Lower leg skin (tissue), 4 donors: ENCODE data around the gene BIRC7. TPM values are rescaled to one million over a fixed set of nuclear protein-coding genes. Genes with fewer than 3 reads are reported as not detected.

Source experiments
- DNase-seq, 2 donors: peaks; one replicate each; pipeline ENCODE4 v3.0.0-alpha.2; 2019; ENCODE audit warnings: low spot score in 2 of 2
- H3K4me3 ChIP-seq: fragments of 200-600 bp; sonication (generic); 2 replicates; pipeline ENCODE4 v1.5.1; 2017; ENCODE audit warnings: mild to moderate bottlenecking, low read depth; ENCODE audit not compliant: poor library complexity, severe bottlenecking
- CTCF ChIP-seq, 3 donors: fragments of 450-650 bp; IDR thresholded peaks; one replicate each; pipeline ENCODE4 v1.5.1; 2016; ENCODE audit warnings: antibody characterized with exemption in 3 of 3, mild to moderate bottlenecking in 3 of 3, moderate library complexity in 2 of 3
- POLR2A ChIP-seq, 2 donors: fragments of 450-650 bp; IDR thresholded peaks; one replicate each; pipeline ENCODE4 v1.6.1; 2016 to 2017; ENCODE audit warnings: antibody characterized with exemption in 2 of 2, mild to moderate bottlenecking in 1 of 2, moderate library complexity in 1 of 2
- WGBS, 2 donors: methylation state at CpG; one replicate each; pipeline ENCODE4 v1.1.5; 2018; 5-methylcytosine and 5-hydroxymethylcytosine counted together
- intact Hi-C: fragments of 100-400 bp; cut with DNase I; formaldehyde crosslinking; loops from one replicate; pipeline ENCODE4 v1.15.0; 2023; ENCODE audit warnings: low total_unique reads
- microRNA counts, 2 donors: library from miRNA; unstranded; fragments of <30 nt; microRNA quantifications; one replicate each; lab custom pipeline; 2016
- microRNA-seq, 2 donors: library from miRNA; unstranded; fragments of <30 nt; microRNA quantifications; one replicate each; pipeline ENCODE4, GENCODE V29; 2016; ENCODE audit warnings: borderline replicate concordance in 2 of 2, borderline number of aligned reads in 1 of 2
- total RNA-seq, 4 donors: library from RNA; depleted of rRNA; stranded (reverse); fragments of >200 nt; gene quantifications; one replicate each; pipeline ENCODE4 v1.1.0, GENCODE V29; 2016

Gene BIRC7
- total RNA-seq, 4 donors from 2014 or later, result 0.53 to 2.5 (median 1.4) TPM; not detected in 1

- 89% methylated on average over 49 to 50 of the region's 55 CpGs for WGBS, 2 donors
- no peak overlapping the region for H3K4me3 ChIP-seq
- intact Hi-C loops, result no loop called here
- no peak for DNase-seq
- TF ChIP-seq POLR2A (IDR thresholded peaks at IDR 0.05), result no peak
Measured at GRCh38 chr20:63287697-63288580, 52.2 kb downstream of the BIRC7 start.

- no peak for DNase-seq
- WGBS, 2 donors, result 84 to 87% methylated on average over 27 to 28 of the region's 28 CpGs
- H3K4me3 ChIP-seq, result no peak overlapping the region
- intact Hi-C loops, result no loop called here
- no peak for TF ChIP-seq POLR2A (IDR thresholded peaks at IDR 0.05)
- no peak for TF ChIP-seq CTCF (IDR thresholded peaks at IDR 0.05)
Measured at GRCh38 chr20:63288581-63289251, 53.0 kb downstream of the BIRC7 start.

GRCh38 chr20:63289311-63290135 is 53.8 kb downstream of the BIRC7 start:
- no peak overlapping the region for H3K4me3 ChIP-seq
- DNase-seq, result no peak
- no peak for TF ChIP-seq POLR2A (IDR thresholded peaks at IDR 0.05)
- no peak for TF ChIP-seq CTCF (IDR thresholded peaks at IDR 0.05)
- 84 to 85% methylated on average over 23 to 25 of the region's 25 CpGs for WGBS, 2 donors
- intact Hi-C loops, result no loop called here

MicroRNA genes within 50 kb of the gene (microRNA counts, 767-probe panel; counts per million panel counts)
- 0 to 358 counts per million in 2 donors for microRNA hsa-miR-3196 (lab: Ali Mortazavi, UCI)

Small RNAs within 50 kb of the gene (microRNA-seq; reads per million reads assigned to microRNA genes)
- gene MIR3196 (0 reads per million in 2 donors), gene MIR4326 (0 reads per million in 2 donors)

Other genes with a start within 250 kb of the BIRC7 start
- under 1 TPM in 1 of 4 donors, not detected in 3; 0.23 TPM for gene BHLHE23, start 228.9 kb upstream of the BIRC7 start, total RNA-seq
- gene YTHDF1, start 19.8 kb upstream of the BIRC7 start, total RNA-seq, result 10 to 100 TPM; 28.1 to 32.2 (median 30.6) TPM
- 1 to 10 TPM in 1 of 4 donors, under 1 TPM in 1, not detected in 2; 0.23 to 1.1 TPM for gene NKAIN4, start 18.6 kb downstream of the BIRC7 start, total RNA-seq
- gene ARFGAP1, start 36.9 kb downstream of the BIRC7 start, total RNA-seq, result 10 to 100 TPM; 31.0 to 55.1 (median 36.9) TPM
- not detected for gene COL20A1, start 57.3 kb downstream of the BIRC7 start, total RNA-seq
- under 1 TPM in 1 of 4 donors, not detected in 3; 0.13 TPM for gene CHRNA4, start 125.4 kb downstream of the BIRC7 start, total RNA-seq
- not detected for gene KCNQ2, start 236.8 kb downstream of the BIRC7 start, total RNA-seq